ENCODE measurements around the gene VWC2. TPM values are rescaled to one million over a fixed set of nuclear protein-coding genes. Genes with fewer than 3 reads are reported as not detected.

VWC2 gene
- total and polyA plus RNA-seq, 2 of the 13 experiments (the other 11 are each of a cell fraction or from before 2014, with no cell fraction given): not detected

- in situ Hi-C loops (cut with HindIII; ENCODE audit: extremely low pct_ligation_motif_present, low pct_unique_long_range_greater_than_20kb): no loop called here
- ATAC-seq (no peak), DNase-seq (ENCODE audit: low spot score) (no peak), FAIRE-seq (no peak)
- TF ChIP-seq E2F5 (CRISPR knock-in tag; conservative IDR thresholded peaks at IDR 0.05) (no peak), MAFK (conservative IDR thresholded peaks at IDR 0.05 in 1 of 2, IDR thresholded peaks at IDR 0.05 in 1 of 2; ENCODE audit: low read length in 2 of 2) (peak in 1 of 2 experiments; percentile 48; a peak in 2 of 4 replicates)
- ChIA-PET POLR2A (no interaction called here), CTCF (ENCODE audit: low intra/inter-chr PET ratio, low total read pairs) (no interaction called here)
- no peaks in the 10 kb centered on the region for H3K36me3 ChIP-seq (replicated peaks in 1 of 2; ENCODE audit: control insufficient read depth in 1 of 2, insufficient read depth in 2 of 2, low read length in 2 of 2)
- intact Hi-C loops (cut with micrococcal nuclease; ENCODE audit: unreplicated experiment): no loop called here
- H3K4me3 ChIP-seq (replicated peaks in 1 of 3; ENCODE audit: insufficient read depth in 1 of 3, low read depth in 2 of 3, low read length in 3 of 3): no peak overlapping the region
- no peaks in the 10 kb centered on the region for H3K9me3 ChIP-seq (ENCODE audit: low read length)
- no peaks in the 10 kb centered on the region for H3K4me1 ChIP-seq (ENCODE audit: insufficient read depth, low read length)
- H3K27me3 ChIP-seq (ENCODE audit: control insufficient read depth in 1 of 2, insufficient read depth in 2 of 2, low read length in 2 of 2): no peaks in the 10 kb centered on the region
- no peak overlapping the region for H3K27ac ChIP-seq (ENCODE audit: extremely low read length, insufficient read depth, low read length)
- no TSS peak for BruUV-seq (replicated peaks)
- 0% methylated on average over 2 of the region's 2 CpGs for WGBS (ENCODE audit: low lambda C conversion rate)
- no peaks in the 10 kb centered on the region for H3K79me2 ChIP-seq (ENCODE audit: insufficient read depth, low read length)
- no peak overlapping the region for H3K9ac ChIP-seq (ENCODE audit: insufficient read depth, low read depth, low read length)
- H3K4me2 ChIP-seq (ENCODE audit: low read depth, low read length): no peak overlapping the region
- no peaks in the 10 kb centered on the region for H4K20me1 ChIP-seq (ENCODE audit: insufficient read depth, low read length)
- no peak overlapping the region for H2AFZ ChIP-seq (ENCODE audit: low read length)
Observed at GRCh38 chr7:49892481-49892880, 119.0 kb downstream of the VWC2 start.

DNA sequence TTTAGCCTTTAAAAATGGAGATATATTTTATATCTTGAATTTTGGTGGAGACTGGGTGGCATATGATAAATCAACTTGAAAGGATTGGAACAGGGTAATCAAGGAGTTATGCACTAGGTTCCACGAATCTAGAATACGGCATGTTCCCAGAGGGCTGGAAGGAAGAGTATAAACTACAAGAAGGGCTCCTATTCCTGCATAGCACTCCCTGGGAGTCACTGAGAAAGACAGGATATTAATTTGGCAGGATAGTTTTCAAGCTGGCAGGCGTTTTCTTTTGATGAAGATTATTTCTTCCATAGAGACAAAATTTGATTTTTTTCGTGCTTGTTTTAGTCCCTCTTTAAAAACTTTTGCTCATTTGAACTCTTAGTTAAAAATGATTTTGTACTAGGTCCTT lies 119.7 kb downstream of the VWC2 start:
- 8% methylated on average over 4 of the region's 4 CpGs for WGBS (ENCODE audit: low lambda C conversion rate)
- Histone ChIP-seq H3K4me1 (ENCODE audit: insufficient read depth, low read length) (no peaks in the 10 kb centered on the region), H3K27ac (ENCODE audit: extremely low read length, insufficient read depth, low read length) (no peak overlapping the region), H3K4me2 (ENCODE audit: low read depth, low read length) (no peak overlapping the region), H3K36me3 (replicated peaks in 1 of 2; ENCODE audit: control insufficient read depth in 1 of 2, insufficient read depth in 2 of 2, low read length in 2 of 2) (no peaks in the 10 kb centered on the region), H3K79me2 (ENCODE audit: insufficient read depth, low read length) (no peaks in the 10 kb centered on the region), H3K4me3 (replicated peaks in 1 of 3; ENCODE audit: insufficient read depth in 1 of 3, low read depth in 2 of 3, low read length in 3 of 3) (no peak overlapping the region), H4K20me1 (ENCODE audit: insufficient read depth, low read length) (no peaks in the 10 kb centered on the region), H3K9me3 (ENCODE audit: low read length) (no peaks in the 10 kb centered on the region), H3K9ac (ENCODE audit: insufficient read depth, low read depth, low read length) (no peak overlapping the region), H3K27me3 (ENCODE audit: control insufficient read depth in 1 of 2, insufficient read depth in 2 of 2, low read length in 2 of 2) (no peaks in the 10 kb centered on the region), H2AFZ (ENCODE audit: low read length) (no peak overlapping the region)
- FAIRE-seq: no peak
- in situ Hi-C loops (cut with HindIII; ENCODE audit: extremely low pct_ligation_motif_present, low pct_unique_long_range_greater_than_20kb): no loop called here
- no peak for ATAC-seq
- intact Hi-C loops (cut with micrococcal nuclease; ENCODE audit: unreplicated experiment): no loop called here
- DNase-seq (ENCODE audit: low spot score): no peak
- POLR2A ChIA-PET: no interaction called here
- BruUV-seq (replicated peaks): no TSS peak
- CTCF ChIA-PET (ENCODE audit: low intra/inter-chr PET ratio, low total read pairs): no interaction called here
- TF ChIP-seq HCFC1 (IDR thresholded peaks at IDR 0.05; ENCODE audit: low read depth, low read length): no peak
- no peak for TF ChIP-seq HIVEP1 (CRISPR knock-in tag; IDR thresholded peaks at IDR 0.05)
- TF ChIP-seq MEIS2 (CRISPR knock-in tag; IDR thresholded peaks at IDR 0.05): no peak
- TF ChIP-seq ZMAT3 (CRISPR knock-in tag; conservative IDR thresholded peaks at IDR 0.05): no peak
- TF ChIP-seq, protein P1, sequence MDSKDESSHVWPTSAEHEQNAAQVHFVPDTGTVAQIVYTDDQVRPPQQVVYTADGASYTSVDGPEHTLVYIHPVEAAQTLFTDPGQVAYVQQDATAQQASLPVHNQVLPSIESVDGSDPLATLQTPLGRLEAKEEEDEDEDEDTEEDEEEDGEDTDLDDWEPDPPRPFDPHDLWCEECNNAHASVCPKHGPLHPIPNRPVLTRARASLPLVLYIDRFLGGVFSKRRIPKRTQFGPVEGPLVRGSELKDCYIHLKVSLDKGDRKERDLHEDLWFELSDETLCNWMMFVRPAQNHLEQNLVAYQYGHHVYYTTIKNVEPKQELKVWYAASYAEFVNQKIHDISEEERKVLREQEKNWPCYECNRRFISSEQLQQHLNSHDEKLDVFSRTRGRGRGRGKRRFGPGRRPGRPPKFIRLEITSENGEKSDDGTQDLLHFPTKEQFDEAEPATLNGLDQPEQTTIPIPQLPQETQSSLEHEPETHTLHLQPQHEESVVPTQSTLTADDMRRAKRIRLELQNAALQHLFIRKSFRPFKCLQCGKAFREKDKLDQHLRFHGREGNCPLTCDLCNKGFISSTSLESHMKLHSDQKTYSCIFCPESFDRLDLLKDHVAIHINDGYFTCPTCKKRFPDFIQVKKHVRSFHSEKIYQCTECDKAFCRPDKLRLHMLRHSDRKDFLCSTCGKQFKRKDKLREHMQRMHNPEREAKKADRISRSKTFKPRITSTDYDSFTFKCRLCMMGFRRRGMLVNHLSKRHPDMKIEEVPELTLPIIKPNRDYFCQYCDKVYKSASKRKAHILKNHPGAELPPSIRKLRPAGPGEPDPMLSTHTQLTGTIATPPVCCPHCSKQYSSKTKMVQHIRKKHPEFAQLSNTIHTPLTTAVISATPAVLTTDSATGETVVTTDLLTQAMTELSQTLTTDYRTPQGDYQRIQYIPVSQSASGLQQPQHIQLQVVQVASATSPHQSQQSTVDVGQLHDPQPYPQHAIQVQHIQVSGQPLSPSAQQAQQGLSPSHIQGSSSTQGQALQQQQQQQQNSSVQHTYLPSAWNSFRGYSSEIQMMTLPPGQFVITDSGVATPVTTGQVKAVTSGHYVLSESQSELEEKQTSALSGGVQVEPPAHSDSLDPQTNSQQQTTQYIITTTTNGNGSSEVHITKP (CRISPR knock-in tag; IDR thresholded peaks at IDR 0.05; ENCODE audit: low read depth): no peak
- no peak for TF ChIP-seq GTF2F1 (IDR thresholded peaks at IDR 0.05; ENCODE audit: low read length)
- no peak for TF ChIP-seq TFDP2 (CRISPR knock-in tag; IDR thresholded peaks at IDR 0.05)
- TF ChIP-seq, protein P2, sequence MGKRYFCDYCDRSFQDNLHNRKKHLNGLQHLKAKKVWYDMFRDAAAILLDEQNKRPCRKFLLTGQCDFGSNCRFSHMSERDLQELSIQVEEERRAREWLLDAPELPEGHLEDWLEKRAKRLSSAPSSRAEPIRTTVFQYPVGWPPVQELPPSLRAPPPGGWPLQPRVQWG (CRISPR knock-in tag; IDR thresholded peaks at IDR 0.05; ENCODE audit: borderline replicate concordance, low read depth): no peak
- TF ChIP-seq KLF9 (CRISPR knock-in tag; IDR thresholded peaks at IDR 0.05; ENCODE audit: low read depth): no peak
- no peak for TF ChIP-seq DRAP1 (CRISPR knock-in tag; IDR thresholded peaks at IDR 0.05)
- TF ChIP-seq HOXA7 (CRISPR knock-in tag; IDR thresholded peaks at IDR 0.05): no peak

Measured in HepG2 (cell line).